Progenitor cell of endocrine pancreas (in vitro differentiated cells): ENCODE data around the gene GALNT9. TPM values are rescaled to one million over a fixed set of nuclear protein-coding genes. Genes with fewer than 3 reads are reported as not detected.

Source experiments
- DNase-seq: peaks from one replicate; pipeline ENCODE4 v3.0.0; 2021; ENCODE audit warnings: low spot score; ENCODE audit not compliant: unreplicated experiment
- H3K27ac Mint-ChIP-seq: 2 replicates; pipeline ENCODE4 v1.8.0; 2021; ENCODE audit warnings: mild to moderate bottlenecking, moderate library complexity, mixed read lengths
- H3K27me3 Mint-ChIP-seq: 2 replicates; pipeline ENCODE4 v1.8.0; 2021; ENCODE audit warnings: mixed read lengths
- H3K36me3 Mint-ChIP-seq: 2 replicates; pipeline ENCODE4 v1.8.0; 2022; ENCODE audit warnings: mixed read lengths; ENCODE audit not compliant: insufficient read depth
- H3K4me1 Mint-ChIP-seq: 2 replicates; pipeline ENCODE4 v1.8.0; 2021; ENCODE audit warnings: low read depth, mixed read lengths
- H3K4me3 Mint-ChIP-seq: 2 replicates; pipeline ENCODE4 v1.8.0; 2021; ENCODE audit warnings: low read depth, mild to moderate bottlenecking, moderate library complexity, mixed read lengths
- H3K9me3 Mint-ChIP-seq: 2 replicates; pipeline ENCODE4 v1.8.0; 2021; ENCODE audit warnings: low read depth, mixed read lengths
- total RNA-seq: library from RNA; stranded (reverse); gene quantifications from 2 replicates; pipeline ENCODE4 v1.2.1, GENCODE V29; 2021
- TF ChIP-seq, protein P1 (sequence below): fragments of 200-600 bp; sonication (generic); IDR thresholded peaks from one replicate; pipeline ENCODE4 v1.5.0; 2021; ENCODE audit warnings: antibody characterized with exemption, mild to moderate bottlenecking; ENCODE audit not compliant: unreplicated experiment

GALNT9 gene
- total RNA-seq, 1 donor from 2014 or later = 0.36 TPM

DNA sequence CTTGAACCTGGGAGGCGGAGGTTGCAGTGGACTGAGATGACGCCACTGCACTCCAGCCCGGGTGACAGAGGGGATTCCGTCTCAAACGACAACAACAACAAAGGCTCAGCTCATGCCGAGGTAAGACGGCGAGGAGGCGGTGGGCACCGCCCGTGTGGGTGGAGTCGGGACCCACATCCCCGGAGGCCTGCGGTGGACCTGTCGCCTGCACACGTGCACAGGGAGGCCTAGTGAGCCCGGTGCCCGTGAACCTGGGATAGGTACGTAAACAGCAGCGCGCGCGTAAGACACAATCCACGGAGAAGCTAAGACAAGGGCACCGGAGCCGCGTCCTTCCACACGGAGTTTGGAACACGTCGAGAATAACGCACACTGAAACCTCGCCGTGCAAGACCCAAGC is 78.7 kb downstream of the GALNT9 start:
- no peaks in the 10 kb centered on the region for H3K9me3 Mint-ChIP-seq

DNA sequence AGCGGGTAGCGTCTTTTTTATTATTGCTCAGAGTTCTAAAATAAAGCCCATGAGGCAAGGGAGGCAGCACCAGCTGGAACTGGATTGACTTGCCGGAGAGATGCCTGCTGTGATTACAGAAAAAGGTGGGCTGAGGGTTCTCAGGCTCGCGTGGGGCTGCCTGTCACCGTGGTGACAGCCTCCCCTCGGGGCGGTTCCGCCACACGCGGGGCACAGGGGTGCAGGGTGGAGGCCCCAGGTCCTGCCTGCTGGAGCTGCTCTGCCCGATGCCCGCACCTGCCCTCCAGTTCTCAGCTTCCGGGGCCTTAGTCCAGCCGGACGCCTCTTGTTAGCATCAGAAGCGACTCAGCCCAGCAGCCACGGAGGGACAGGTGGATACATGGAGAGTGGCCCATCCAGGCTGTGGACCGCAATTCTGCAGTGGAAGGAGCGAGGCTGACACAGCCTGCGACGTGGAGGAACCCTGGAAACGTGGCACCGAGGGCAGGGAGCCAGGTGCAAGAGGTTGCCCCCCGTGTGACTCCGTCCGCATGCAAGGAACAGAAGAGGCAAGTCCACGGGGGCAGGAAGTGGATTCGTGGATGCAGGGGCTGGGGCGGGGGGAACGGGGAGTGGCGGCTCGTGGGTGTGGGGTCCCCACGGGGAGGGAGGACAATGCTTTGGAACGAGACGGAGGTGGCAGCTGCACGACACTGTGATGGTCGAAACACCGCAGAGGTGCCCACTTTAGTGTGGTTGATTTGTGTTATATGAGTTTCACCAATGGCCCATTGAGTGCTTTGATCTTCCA is 79.5 kb downstream of the GALNT9 start:
- Mint-ChIP-seq H3K27me3 (peaks cover 61% of the 10 kb centered on the region), H3K9me3 (no peaks in the 10 kb centered on the region), H3K27ac (no peak overlapping the region), H3K4me3 (no peak overlapping the region), H3K4me1 (no peaks in the 10 kb centered on the region), H3K36me3 (no peaks in the 10 kb centered on the region)
- DNase-seq = no peak
- TF ChIP-seq, protein P1, sequence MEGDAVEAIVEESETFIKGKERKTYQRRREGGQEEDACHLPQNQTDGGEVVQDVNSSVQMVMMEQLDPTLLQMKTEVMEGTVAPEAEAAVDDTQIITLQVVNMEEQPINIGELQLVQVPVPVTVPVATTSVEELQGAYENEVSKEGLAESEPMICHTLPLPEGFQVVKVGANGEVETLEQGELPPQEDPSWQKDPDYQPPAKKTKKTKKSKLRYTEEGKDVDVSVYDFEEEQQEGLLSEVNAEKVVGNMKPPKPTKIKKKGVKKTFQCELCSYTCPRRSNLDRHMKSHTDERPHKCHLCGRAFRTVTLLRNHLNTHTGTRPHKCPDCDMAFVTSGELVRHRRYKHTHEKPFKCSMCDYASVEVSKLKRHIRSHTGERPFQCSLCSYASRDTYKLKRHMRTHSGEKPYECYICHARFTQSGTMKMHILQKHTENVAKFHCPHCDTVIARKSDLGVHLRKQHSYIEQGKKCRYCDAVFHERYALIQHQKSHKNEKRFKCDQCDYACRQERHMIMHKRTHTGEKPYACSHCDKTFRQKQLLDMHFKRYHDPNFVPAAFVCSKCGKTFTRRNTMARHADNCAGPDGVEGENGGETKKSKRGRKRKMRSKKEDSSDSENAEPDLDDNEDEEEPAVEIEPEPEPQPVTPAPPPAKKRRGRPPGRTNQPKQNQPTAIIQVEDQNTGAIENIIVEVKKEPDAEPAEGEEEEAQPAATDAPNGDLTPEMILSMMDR = no peak

More for the DNA sequence above, 78.7 kb downstream of the GALNT9 start:
- no peak overlapping the region for H3K27ac Mint-ChIP-seq
- no peaks in the 10 kb centered on the region for H3K36me3 Mint-ChIP-seq
- no peaks in the 10 kb centered on the region for H3K4me1 Mint-ChIP-seq
- DNase-seq = no peak
- H3K27me3 Mint-ChIP-seq = peaks cover 69% of the 10 kb centered on the region
- TF ChIP-seq, protein P1 = no peak
- H3K4me3 Mint-ChIP-seq = no peak overlapping the region

DNA sequence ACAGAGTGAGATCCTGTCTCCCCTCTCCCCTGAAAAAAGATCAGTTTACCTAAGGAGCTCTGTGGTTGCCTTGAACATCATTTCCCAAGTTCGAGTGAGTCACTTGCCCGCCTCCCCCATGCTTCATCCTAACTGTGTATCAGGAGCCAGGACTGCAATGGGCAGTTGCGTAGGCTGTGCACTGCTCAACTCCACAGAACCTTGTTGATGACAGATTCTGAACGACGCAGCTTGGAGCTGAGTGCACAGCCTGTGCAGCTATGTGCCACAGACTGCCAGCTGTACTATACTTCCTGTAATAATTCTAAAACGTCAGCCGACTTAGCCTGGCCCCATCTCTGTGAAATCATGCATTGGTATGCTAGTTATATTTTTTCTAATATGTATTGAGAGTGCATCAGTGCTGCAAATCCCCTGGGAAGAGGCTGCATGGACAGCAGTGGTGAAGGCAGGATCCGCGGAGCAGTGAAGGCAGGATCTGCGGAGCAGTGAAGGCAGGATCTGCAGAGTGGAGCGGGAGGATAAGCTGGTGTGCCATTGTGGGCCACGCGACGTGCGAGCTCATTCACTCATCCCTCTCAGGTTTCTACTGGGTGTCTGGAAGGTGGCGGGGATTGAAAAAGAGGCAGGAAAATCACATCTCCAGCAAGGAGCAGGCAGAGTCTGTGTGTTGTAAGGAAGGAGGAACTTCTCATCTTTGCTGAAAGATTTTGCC is 80.8 kb downstream of the GALNT9 start:
- DNase-seq = no peak
- no peaks in the 10 kb centered on the region for H3K9me3 Mint-ChIP-seq
- H3K4me3 Mint-ChIP-seq = no peak overlapping the region
- TF ChIP-seq, protein P1 = no peak
- H3K4me1 Mint-ChIP-seq = no peaks in the 10 kb centered on the region
- no peaks in the 10 kb centered on the region for H3K36me3 Mint-ChIP-seq
- peaks cover 51% of the 10 kb centered on the region for H3K27me3 Mint-ChIP-seq
- no peak overlapping the region for H3K27ac Mint-ChIP-seq

DNA sequence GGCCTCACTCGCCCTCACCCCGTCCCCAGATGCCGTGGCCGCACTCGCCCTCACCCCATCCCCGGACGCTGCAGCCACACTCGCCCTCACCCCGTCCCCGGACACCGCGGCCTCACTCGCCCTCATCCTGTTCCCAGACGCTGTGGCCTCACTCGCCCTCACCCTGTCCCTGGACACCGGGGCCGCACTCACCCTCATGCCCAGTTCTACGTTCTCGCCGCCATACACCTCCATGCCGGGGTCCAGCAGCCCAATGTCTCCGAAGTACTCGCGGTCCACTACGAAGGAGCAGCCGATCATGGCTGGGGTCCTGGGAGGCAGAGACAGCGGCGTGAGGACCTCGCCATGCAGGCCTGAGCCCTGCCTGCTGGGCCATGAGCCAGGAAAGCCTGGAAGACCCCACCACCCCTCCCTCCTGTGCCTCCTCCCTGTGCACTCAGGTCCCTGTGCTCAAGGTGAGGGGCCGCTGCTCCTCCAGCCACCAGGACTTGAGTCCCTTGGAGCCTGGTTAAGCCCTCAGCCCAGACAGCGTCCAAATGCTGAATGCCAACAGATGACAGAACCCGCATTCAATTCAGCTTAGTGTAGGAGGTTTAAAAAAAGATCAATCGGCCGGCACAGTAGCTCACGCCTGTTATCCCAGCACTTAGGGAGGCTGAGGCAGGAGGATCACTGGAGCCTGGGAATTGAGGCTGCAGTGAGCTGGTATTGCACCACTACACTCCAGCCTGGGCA is 81.5 kb downstream of the GALNT9 start:
- no peaks in the 10 kb centered on the region for H3K4me1 Mint-ChIP-seq
- DNase-seq = no peak
- no peaks in the 10 kb centered on the region for H3K36me3 Mint-ChIP-seq
- no peak overlapping the region for H3K27ac Mint-ChIP-seq
- no peak overlapping the region for H3K4me3 Mint-ChIP-seq
- peaks cover 54% of the 10 kb centered on the region for H3K27me3 Mint-ChIP-seq
- TF ChIP-seq, protein P1 = no peak
- no peaks in the 10 kb centered on the region for H3K9me3 Mint-ChIP-seq
